ENCODE results near the gene TXLNB.

DNA sequence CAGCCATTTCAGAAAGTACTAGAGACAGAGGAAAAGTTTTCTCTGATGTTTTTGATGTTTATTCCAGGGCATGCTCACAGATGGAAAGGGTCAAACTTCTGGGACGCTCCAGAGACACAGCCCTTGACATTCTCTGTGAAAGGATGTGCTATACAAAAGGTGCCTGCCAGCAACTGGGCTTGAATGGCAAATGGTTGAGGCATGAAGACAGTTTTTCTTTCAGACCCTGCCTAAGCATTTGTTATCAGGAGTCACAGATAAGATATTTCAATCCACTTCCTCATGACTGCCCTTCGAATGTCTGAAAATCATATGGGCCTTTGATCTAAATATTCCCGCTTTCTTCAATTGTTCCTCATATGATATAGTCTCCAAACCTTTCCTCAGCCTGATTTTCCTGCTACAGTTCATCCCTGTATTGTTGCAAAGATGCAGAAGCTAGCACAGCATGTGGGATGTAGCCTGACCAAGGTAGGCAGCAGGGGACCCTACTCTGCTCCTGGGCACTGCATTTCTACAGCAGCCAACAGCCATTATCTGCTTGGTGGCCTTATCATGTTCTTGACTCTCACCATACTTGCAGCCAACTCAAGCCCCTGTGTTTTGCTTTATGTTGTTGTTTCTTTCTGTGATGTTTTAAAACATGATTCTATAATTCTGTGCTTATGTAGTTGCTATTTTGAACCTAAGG, 14.6 kb upstream of the TXLNB start:
- TF ChIP-seq, protein P1, sequence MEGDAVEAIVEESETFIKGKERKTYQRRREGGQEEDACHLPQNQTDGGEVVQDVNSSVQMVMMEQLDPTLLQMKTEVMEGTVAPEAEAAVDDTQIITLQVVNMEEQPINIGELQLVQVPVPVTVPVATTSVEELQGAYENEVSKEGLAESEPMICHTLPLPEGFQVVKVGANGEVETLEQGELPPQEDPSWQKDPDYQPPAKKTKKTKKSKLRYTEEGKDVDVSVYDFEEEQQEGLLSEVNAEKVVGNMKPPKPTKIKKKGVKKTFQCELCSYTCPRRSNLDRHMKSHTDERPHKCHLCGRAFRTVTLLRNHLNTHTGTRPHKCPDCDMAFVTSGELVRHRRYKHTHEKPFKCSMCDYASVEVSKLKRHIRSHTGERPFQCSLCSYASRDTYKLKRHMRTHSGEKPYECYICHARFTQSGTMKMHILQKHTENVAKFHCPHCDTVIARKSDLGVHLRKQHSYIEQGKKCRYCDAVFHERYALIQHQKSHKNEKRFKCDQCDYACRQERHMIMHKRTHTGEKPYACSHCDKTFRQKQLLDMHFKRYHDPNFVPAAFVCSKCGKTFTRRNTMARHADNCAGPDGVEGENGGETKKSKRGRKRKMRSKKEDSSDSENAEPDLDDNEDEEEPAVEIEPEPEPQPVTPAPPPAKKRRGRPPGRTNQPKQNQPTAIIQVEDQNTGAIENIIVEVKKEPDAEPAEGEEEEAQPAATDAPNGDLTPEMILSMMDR (IDR thresholded peaks at IDR 0.05 in 8 of 11, conservative IDR thresholded peaks at IDR 0.05 in 3 of 11): no peak
- TF ChIP-seq POLR2A (IDR thresholded peaks at IDR 0.05): no peak

Data from spleen (tissue), 7 donors.